Measurements from ENCODE around the gene ZNF541.

ZNF541 gene, protein sequence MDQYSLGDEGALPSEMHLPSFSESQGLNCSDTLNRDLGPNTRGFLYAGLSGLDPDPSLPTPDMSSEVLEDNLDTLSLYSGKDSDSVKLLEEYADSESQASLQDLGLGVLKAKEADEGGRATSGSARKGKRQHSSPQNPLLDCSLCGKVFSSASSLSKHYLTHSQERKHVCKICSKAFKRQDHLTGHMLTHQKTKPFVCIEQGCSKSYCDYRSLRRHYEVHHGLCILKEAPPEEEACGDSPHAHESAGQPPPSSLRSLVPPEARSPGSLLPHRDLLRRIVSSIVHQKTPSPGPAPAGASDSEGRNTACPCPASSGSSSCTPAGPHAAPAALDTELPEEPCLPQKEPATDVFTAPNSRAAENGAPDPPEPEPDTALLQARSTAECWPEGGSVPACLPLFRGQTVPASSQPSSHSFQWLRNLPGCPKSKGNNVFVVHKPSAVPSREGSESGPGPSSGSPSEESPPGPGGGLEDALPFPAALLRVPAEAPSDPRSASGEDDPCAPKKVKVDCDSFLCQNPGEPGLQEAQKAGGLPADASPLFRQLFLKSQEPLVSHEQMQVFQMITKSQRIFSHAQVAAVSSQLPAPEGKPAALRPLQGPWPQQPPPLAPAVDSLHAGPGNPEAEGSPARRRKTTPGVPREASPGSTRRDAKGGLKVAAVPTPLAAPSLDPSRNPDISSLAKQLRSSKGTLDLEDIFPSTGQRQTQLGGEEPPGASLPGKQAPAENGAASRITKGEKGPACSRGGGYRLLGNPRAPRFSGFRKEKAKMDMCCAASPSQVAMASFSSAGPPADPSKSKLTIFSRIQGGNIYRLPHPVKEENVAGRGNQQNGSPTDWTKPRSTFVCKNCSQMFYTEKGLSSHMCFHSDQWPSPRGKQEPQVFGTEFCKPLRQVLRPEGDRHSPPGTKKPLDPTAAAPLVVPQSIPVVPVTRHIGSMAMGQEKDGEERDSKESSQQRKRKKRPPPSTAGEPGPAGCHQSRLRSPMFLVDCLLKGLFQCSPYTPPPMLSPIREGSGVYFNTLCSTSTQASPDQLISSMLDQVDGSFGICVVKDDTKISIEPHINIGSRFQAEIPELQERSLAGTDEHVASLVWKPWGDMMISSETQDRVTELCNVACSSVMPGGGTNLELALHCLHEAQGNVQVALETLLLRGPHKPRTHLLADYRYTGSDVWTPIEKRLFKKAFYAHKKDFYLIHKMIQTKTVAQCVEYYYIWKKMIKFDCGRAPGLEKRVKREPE (N-terminal part only)

DNA sequence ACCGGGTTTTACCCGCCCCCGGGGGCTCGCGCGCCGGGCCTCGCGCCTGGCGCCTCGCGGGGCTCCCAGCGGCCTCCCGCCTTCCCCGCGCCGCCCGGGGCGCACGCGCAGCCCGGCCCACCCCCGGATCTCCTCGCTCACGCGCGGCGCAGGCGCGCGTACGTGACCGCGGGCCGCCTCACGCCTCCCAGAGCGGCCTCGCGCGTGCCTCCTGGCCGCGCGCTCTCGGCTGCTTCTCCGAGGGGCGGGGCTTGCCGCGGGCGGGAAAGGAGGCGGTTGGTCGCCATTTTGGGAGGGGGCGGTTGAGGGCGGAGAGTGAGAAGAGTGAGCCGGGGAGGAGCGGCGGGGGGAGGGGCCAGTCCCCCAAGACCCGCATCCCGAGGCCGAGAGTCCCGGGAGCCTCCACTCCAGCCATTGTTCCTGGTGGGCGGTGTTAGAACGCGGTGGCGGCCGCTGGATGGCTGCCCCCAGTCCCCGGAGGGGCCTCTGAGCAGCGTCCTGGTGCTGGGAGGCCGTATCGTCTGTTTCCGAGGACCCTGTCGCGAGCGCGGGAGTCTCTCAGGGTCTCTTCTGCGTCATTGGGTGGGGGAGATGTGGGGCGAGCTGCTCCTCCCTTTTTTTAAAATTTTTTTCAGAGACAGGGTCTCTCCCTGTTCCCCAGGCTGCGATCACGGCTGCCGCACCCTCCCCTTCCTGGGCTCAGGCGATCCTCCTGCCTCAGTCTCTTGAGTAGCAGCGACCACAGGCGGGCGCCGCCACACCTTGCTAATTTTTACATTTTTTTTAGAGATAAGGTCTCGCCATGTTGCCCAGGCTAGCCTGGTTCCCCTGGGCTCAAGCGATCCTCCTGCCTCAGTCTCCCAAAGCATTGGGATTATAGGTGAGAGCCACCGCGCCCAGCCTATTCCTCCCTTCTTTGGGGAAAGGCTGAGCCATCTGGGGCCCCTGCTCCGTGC lies at the start of gene ZNF541:
Gene ZNF541, minus strand, starts transcription at position 78 of the 956 bp plus-strand sequence. CDS start 17,292 bp downstream, outside the sequence.
- no peaks in the 10 kb centered on the region for H3K9me3 ChIP-seq (ENCODE audit: low read depth, low read length)
- H3K27ac ChIP-seq: no peak within 1 kb of the TSS
- H3K4me3 ChIP-seq: no peak within 1 kb of the TSS
- H3K9ac ChIP-seq (ENCODE audit: insufficient read length): no peak within 1 kb of the TSS
- TF ChIP-seq EZH2 (IDR thresholded peaks at IDR 0.05): no peak
- TF ChIP-seq FOXP2 (optimal IDR thresholded peaks at IDR 0.05; ENCODE audit: control extremely low read depth, extremely low read length, insufficient read depth): no peak
- TF ChIP-seq POLR2AphosphoS5 (IDR thresholded peaks at IDR 0.05; ENCODE audit: borderline replicate concordance, low read depth, low read length): no peak
- DNase-seq (ENCODE audit: low read depth, low spot score): no peak
- no peaks in the 10 kb centered on the region for H3K36me3 ChIP-seq (ENCODE audit: insufficient read depth, low read length)

DNA sequence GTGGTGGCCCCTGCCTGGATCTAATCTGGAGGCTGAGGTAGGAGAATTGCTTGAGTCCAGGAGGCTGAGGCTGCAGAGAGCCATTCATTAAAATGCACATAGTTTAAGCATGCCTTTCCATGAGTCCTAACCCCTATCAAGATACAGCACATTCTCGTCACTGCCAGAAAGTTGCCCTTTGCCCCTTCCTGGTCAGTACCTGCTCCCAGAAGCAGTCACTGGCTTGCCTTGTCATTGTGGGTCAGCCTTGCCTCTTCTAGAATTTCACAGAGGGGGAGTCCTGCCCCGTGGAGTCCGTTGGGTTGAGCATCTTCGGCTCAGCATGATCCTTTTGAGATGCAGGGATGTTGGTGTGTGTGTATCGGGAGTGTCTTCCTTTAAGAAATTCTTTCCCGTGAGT lies 46.8 kb upstream of the ZNF541 start:
- H3K9ac ChIP-seq (ENCODE audit: insufficient read length): no peak overlapping the region
- no peak overlapping the region for H3K27ac ChIP-seq
- no peaks in the 10 kb centered on the region for H3K9me3 ChIP-seq (ENCODE audit: low read depth, low read length)
- H3K4me3 ChIP-seq: no peak overlapping the region
- DNase-seq (ENCODE audit: low read depth, low spot score): no peak
- TF ChIP-seq FOXP2 (optimal IDR thresholded peaks at IDR 0.05; ENCODE audit: control extremely low read depth, extremely low read length, insufficient read depth) (no peak), POLR2AphosphoS5 (IDR thresholded peaks at IDR 0.05; ENCODE audit: borderline replicate concordance, low read depth, low read length) (no peak), EZH2 (IDR thresholded peaks at IDR 0.05) (no peak)
- peaks cover under 1% of the 10 kb centered on the region; the same call in 1 of the 2 replicates for H3K36me3 ChIP-seq (ENCODE audit: insufficient read depth, low read length)

DNA sequence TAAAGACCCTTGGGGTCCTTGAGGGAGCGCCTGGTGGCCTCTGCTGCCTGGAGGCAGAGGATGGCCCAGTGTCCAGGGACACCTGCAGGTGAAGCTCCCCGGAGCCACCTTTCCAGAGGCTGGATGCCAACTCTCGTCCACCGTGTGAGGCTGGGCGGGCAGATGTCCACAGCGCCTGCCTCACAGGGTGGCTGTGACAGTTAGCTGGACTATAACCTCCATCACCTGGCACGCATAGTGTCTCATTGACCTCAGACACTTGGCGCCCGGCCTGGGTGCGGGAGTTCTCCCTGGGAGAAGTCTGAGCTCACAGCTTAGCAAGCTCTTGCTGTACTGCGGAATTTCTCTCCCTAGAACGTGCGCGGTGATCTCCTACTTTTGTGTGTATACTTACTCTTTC lies 45.8 kb upstream of the ZNF541 start:
- no peak overlapping the region for H3K27ac ChIP-seq
- H3K4me3 ChIP-seq: no peak overlapping the region
- no peak overlapping the region for H3K9ac ChIP-seq (ENCODE audit: insufficient read length)
- no peaks in the 10 kb centered on the region for H3K9me3 ChIP-seq (ENCODE audit: low read depth, low read length)
- no peak for DNase-seq (ENCODE audit: low read depth, low spot score)
- H3K36me3 ChIP-seq (ENCODE audit: insufficient read depth, low read length): peaks cover 4% of the 10 kb centered on the region; the same call in 1 of the 2 replicates
- no peak for TF ChIP-seq POLR2AphosphoS5 (IDR thresholded peaks at IDR 0.05; ENCODE audit: borderline replicate concordance, low read depth, low read length)
- TF ChIP-seq EZH2 (IDR thresholded peaks at IDR 0.05): no peak

DNA sequence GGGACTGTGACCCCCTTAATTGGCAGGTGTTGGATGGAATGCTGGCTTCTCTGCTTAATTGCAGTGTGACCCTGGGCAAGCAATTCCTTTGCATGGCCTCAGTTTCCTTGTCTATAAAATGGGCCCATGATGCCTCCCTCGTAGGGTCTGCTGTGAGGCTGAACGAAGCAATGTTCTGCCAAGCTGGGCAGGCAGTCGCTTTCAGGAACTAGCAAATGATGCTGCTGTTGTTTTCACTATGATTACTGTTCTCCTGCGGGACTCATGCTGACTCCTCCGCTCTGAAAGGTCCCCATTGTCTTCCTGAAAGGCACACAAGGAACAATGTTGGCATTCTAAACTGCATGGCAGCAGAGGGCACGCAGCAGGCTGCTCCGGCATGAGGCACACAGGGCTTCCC lies 42.8 kb upstream of the ZNF541 start:
- Histone ChIP-seq H3K4me3 (no peak overlapping the region), H3K36me3 (ENCODE audit: insufficient read depth, low read length) (peaks cover 4% of the 10 kb centered on the region; the same call in 1 of the 2 replicates), H3K9me3 (ENCODE audit: low read depth, low read length) (no peaks in the 10 kb centered on the region), H3K9ac (ENCODE audit: insufficient read length) (no peak overlapping the region), H3K27ac (no peak overlapping the region)
- DNase-seq (ENCODE audit: low read depth, low spot score): no peak
- no peak for TF ChIP-seq EZH2 (IDR thresholded peaks at IDR 0.05)
- no peak for TF ChIP-seq FOXP2 (optimal IDR thresholded peaks at IDR 0.05; ENCODE audit: control extremely low read depth, extremely low read length, insufficient read depth)
- no peak for TF ChIP-seq POLR2AphosphoS5 (IDR thresholded peaks at IDR 0.05; ENCODE audit: borderline replicate concordance, low read depth, low read length)

DNA sequence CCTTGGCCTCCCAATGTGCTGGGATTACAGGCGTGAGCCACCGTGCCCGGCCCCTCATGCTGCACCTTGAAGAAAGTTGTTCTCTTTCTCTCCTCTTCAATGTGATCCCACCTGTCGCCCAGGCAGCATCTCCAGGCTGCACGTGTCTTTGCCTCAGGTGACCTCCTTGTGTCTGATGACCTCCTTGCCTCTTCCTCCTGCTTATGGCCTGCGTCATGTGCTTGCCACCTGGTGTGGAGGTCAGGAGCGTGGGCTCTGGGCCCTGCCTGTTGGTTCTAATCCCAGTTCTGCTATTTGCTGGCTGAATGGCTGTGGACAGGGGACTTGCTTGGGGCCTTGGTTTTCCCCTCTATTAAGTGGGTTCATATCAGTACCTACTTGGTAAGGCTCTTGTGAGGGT lies 42.3 kb upstream of the ZNF541 start:
- H3K36me3 ChIP-seq (ENCODE audit: insufficient read depth, low read length): peaks cover 4% of the 10 kb centered on the region; the same call in 1 of the 2 replicates
- H3K9ac ChIP-seq (ENCODE audit: insufficient read length): no peak overlapping the region
- TF ChIP-seq FOXP2 (optimal IDR thresholded peaks at IDR 0.05; ENCODE audit: control extremely low read depth, extremely low read length, insufficient read depth): no peak
- no peak for TF ChIP-seq POLR2AphosphoS5 (IDR thresholded peaks at IDR 0.05; ENCODE audit: borderline replicate concordance, low read depth, low read length)
- no peak for TF ChIP-seq EZH2 (IDR thresholded peaks at IDR 0.05)
- no peaks in the 10 kb centered on the region for H3K9me3 ChIP-seq (ENCODE audit: low read depth, low read length)
- no peak overlapping the region for H3K27ac ChIP-seq
- H3K4me3 ChIP-seq: no peak overlapping the region
- DNase-seq (ENCODE audit: low read depth, low spot score): no peak

GRCh38 chr19:47614559-47614958 lies 41.6 kb upstream of the ZNF541 start:
- H3K36me3 ChIP-seq (ENCODE audit: insufficient read depth, low read length): peaks cover 4% of the 10 kb centered on the region; the same call in 1 of the 2 replicates
- H3K27ac ChIP-seq: no peak overlapping the region
- no peak overlapping the region for H3K9ac ChIP-seq (ENCODE audit: insufficient read length)
- DNase-seq (ENCODE audit: low read depth, low spot score): no peak
- no peaks in the 10 kb centered on the region for H3K9me3 ChIP-seq (ENCODE audit: low read depth, low read length)
- TF ChIP-seq POLR2AphosphoS5 (IDR thresholded peaks at IDR 0.05; ENCODE audit: borderline replicate concordance, low read depth, low read length) (no peak), EZH2 (IDR thresholded peaks at IDR 0.05) (no peak), FOXP2 (optimal IDR thresholded peaks at IDR 0.05; ENCODE audit: control extremely low read depth, extremely low read length, insufficient read depth) (no peak)
- H3K4me3 ChIP-seq: no peak overlapping the region

- Histone ChIP-seq H3K36me3 (ENCODE audit: insufficient read depth, low read length) (peaks cover 4% of the 10 kb centered on the region; the same call in 1 of the 2 replicates), H3K9me3 (ENCODE audit: low read depth, low read length) (no peaks in the 10 kb centered on the region), H3K27ac (peak overlapping the region; percentile 96), H3K9ac (ENCODE audit: insufficient read length) (peak overlapping the region; percentile 55), H3K4me3 (peak overlapping the region; percentile 69)
- TF ChIP-seq POLR2AphosphoS5 (IDR thresholded peaks at IDR 0.05; ENCODE audit: borderline replicate concordance, low read depth, low read length) (no peak), FOXP2 (optimal IDR thresholded peaks at IDR 0.05; ENCODE audit: control extremely low read depth, extremely low read length, insufficient read depth) (no peak), EZH2 (IDR thresholded peaks at IDR 0.05) (no peak)
- no peak for DNase-seq (ENCODE audit: low read depth, low spot score)
These were observed 41.0 kb upstream of the ZNF541 start for GRCh38 chr19:47614021-47614295.

Measured in SK-N-MC (cell line).